Measurements from ENCODE around the gene PTGR1. TPM values are rescaled to one million over a fixed set of nuclear protein-coding genes. Genes with fewer than 3 reads are reported as not detected.

The PTGR1 gene
- total and polyA plus RNA-seq, 4 donors, result 14.0 to 61.0 (median 30.0) TPM

- ATAC-seq (ENCODE audit: insufficient read depth, low FRiP score), result no peak
- no peak for TF ChIP-seq CTCF (IDR thresholded peaks at IDR 0.05; ENCODE audit: control extremely low read depth, extremely low read depth)
- Histone ChIP-seq H3K4me3 (no peak overlapping the region), H3K4me1 (ENCODE audit: control insufficient read depth in 5 of 5, insufficient read depth in 5 of 5, low read length in 5 of 5) (no peaks in the 10 kb centered on the region), H3K36me3 (ENCODE audit: control insufficient read depth in 4 of 4, insufficient read depth in 4 of 4, low read length in 4 of 4) (no peaks in the 10 kb centered on the region), H3K9ac (ENCODE audit: insufficient read depth in 1 of 2, low read length in 2 of 2) (no peak overlapping the region), H3K9me3 (ENCODE audit: control insufficient read depth in 4 of 4, insufficient read depth in 3 of 4, low read length in 3 of 4) (no peaks in the 10 kb centered on the region), H3K27ac (ENCODE audit: low read depth in 1 of 2, low read length in 1 of 2) (no peak overlapping the region), H3K27me3 (ENCODE audit: control insufficient read depth in 3 of 3, insufficient read depth in 3 of 3, low read length in 2 of 3) (no peaks in the 10 kb centered on the region)
- DNase-seq, result no peak
- WGBS, 2 donors, result 64 to 69% methylated on average over 3 of the region's 3 CpGs
These were observed 16.5 kb upstream of the PTGR1 start for GRCh38 chr9:111615928-111616327.

- Histone ChIP-seq H3K9ac (ENCODE audit: insufficient read depth in 1 of 2, low read length in 2 of 2) (no peak overlapping the region), H3K4me3 (no peak overlapping the region), H3K4me1 (ENCODE audit: control insufficient read depth in 5 of 5, insufficient read depth in 5 of 5, low read length in 5 of 5) (no peaks in the 10 kb centered on the region), H3K9me3 (ENCODE audit: control insufficient read depth in 4 of 4, insufficient read depth in 3 of 4, low read length in 3 of 4) (no peaks in the 10 kb centered on the region), H3K27me3 (ENCODE audit: control insufficient read depth in 3 of 3, insufficient read depth in 3 of 3, low read length in 2 of 3) (no peaks in the 10 kb centered on the region), H3K27ac (ENCODE audit: low read depth in 1 of 2, low read length in 1 of 2) (no peak overlapping the region), H3K36me3 (ENCODE audit: control insufficient read depth in 4 of 4, insufficient read depth in 4 of 4, low read length in 4 of 4) (no peaks in the 10 kb centered on the region)
- no peak for TF ChIP-seq CTCF (IDR thresholded peaks at IDR 0.05; ENCODE audit: control extremely low read depth, extremely low read depth)
- WGBS, 2 donors, result 45 to 65% methylated on average over 4 of the region's 4 CpGs
- no peak for ATAC-seq (ENCODE audit: insufficient read depth, low FRiP score)
- DNase-seq, result no peak
These were observed 14.1 kb upstream of the PTGR1 start for GRCh38 chr9:111613436-111614040.

- WGBS, 2 donors, result 84 to 91% methylated on average over 7 of the region's 7 CpGs
- no peak for TF ChIP-seq CTCF (IDR thresholded peaks at IDR 0.05; ENCODE audit: control extremely low read depth, extremely low read depth)
- no peaks in the 10 kb centered on the region for H3K4me1 ChIP-seq (ENCODE audit: control insufficient read depth in 5 of 5, insufficient read depth in 5 of 5, low read length in 5 of 5)
- H3K27me3 ChIP-seq (ENCODE audit: control insufficient read depth in 3 of 3, insufficient read depth in 3 of 3, low read length in 2 of 3), result no peaks in the 10 kb centered on the region
- H3K9me3 ChIP-seq (ENCODE audit: control insufficient read depth in 4 of 4, insufficient read depth in 3 of 4, low read length in 3 of 4), result no peaks in the 10 kb centered on the region
- DNase-seq (no peak), ATAC-seq (ENCODE audit: insufficient read depth, low FRiP score) (no peak)
- no peak overlapping the region for H3K27ac ChIP-seq (ENCODE audit: low read depth in 1 of 2, low read length in 1 of 2)
- H3K4me3 ChIP-seq, result no peak overlapping the region
- no peak overlapping the region for H3K9ac ChIP-seq (ENCODE audit: insufficient read depth in 1 of 2, low read length in 2 of 2)
- no peaks in the 10 kb centered on the region for H3K36me3 ChIP-seq (ENCODE audit: control insufficient read depth in 4 of 4, insufficient read depth in 4 of 4, low read length in 4 of 4)
These were observed 11.4 kb upstream of the PTGR1 start for GRCh38 chr9:111610845-111611244.

- Histone ChIP-seq H3K27ac (ENCODE audit: low read depth in 1 of 2, low read length in 1 of 2) (no peak overlapping the region), H3K9ac (ENCODE audit: insufficient read depth in 1 of 2, low read length in 2 of 2) (no peak overlapping the region), H3K9me3 (ENCODE audit: control insufficient read depth in 4 of 4, insufficient read depth in 3 of 4, low read length in 3 of 4) (no peaks in the 10 kb centered on the region), H3K27me3 (ENCODE audit: control insufficient read depth in 3 of 3, insufficient read depth in 3 of 3, low read length in 2 of 3) (no peaks in the 10 kb centered on the region), H3K36me3 (ENCODE audit: control insufficient read depth in 4 of 4, insufficient read depth in 4 of 4, low read length in 4 of 4) (no peaks in the 10 kb centered on the region), H3K4me1 (ENCODE audit: control insufficient read depth in 5 of 5, insufficient read depth in 5 of 5, low read length in 5 of 5) (no peaks in the 10 kb centered on the region), H3K4me3 (no peak overlapping the region)
- ATAC-seq (ENCODE audit: insufficient read depth, low FRiP score) (no peak), DNase-seq (no peak)
- 47 to 65% methylated on average over 5 of the region's 5 CpGs for WGBS, 2 donors
- TF ChIP-seq CTCF (IDR thresholded peaks at IDR 0.05; ENCODE audit: control extremely low read depth, extremely low read depth), result no peak
These were observed 10.7 kb upstream of the PTGR1 start for GRCh38 chr9:111610149-111610548.

Measured in lung (tissue), 12 donors.